G401.6 (cell line): ENCODE measurements around the gene BABAM1.

Source experiments
- FAIRE-seq: peaks from 2 replicates; lab custom pipeline; 2012; peaks lifted over from hg19 to GRCh38; lab: Jason Lieb, UNC

Gene BABAM1

DNA sequence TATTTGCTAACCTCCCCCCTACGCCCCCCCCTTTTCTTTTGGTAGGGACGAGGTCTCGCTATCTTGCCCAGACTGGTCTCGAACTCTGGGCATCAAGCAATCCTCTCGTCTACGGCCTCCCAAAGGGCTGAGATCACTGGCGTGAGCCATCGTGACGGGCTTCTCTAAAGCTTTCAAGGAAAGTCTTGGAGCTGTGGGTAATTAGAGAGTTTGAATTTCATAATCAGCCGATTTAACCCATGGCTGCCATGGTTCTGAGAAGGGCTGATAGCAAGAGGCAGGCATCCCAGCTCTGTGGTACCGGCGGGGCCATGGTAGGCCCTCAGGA is 36.7 kb downstream of the BABAM1 start:
- FAIRE-seq, result no peak

DNA sequence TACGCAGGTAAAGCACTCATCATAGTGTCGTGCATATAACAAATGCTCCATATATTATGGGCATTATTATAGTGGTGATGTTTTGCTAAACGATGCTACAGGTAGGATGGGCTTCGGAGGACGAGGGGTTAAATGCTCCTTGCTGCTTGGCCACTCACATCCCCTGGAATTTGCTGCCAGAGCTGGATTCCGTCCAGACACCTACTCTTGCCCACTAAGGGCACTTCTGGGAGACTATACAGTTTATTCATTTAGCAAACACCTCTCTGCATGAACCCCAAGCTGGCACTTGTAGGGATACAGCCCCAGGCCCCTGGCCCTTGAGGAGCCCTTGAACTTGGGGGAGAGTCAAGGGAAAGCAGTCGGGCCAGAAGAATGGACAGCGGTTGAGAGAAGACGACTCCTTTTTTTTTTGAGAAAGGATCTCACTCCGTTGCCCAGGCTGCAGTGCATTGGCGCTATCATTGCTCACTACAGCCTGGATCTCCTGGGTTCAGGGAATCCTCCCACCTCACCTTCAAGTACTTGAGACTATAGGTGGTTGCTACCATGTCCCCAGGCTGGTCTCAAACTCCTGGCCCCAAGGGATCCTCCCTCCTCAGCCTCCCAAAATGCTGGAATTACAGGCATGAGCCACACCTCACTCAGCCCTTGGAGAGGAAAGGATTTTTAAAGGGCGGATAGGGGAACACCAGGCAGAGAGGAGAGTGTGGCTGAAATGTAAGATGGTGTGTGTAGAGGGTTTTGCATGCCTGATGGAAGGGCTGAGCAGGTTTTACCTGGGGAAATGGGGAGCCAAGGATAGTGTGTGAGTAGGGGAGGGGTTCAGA is 37.4 kb downstream of the BABAM1 start:
- no peak for FAIRE-seq

DNA sequence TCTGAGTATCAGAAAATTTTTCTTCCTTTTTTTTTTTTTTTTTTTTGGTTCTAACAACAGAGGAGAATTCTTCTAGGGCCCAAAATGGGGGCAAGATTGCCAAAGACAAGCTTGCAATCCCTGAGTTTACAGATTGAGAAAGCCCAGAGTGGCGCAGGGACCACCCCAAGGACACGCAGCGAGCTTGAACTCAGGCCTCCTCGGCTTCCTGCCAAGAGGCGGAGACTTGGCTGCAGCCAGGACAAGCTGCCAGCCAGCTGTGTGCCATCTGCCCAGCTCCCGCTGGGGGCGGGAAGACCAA is 37.9 kb downstream of the BABAM1 start:
- no peak for FAIRE-seq

DNA sequence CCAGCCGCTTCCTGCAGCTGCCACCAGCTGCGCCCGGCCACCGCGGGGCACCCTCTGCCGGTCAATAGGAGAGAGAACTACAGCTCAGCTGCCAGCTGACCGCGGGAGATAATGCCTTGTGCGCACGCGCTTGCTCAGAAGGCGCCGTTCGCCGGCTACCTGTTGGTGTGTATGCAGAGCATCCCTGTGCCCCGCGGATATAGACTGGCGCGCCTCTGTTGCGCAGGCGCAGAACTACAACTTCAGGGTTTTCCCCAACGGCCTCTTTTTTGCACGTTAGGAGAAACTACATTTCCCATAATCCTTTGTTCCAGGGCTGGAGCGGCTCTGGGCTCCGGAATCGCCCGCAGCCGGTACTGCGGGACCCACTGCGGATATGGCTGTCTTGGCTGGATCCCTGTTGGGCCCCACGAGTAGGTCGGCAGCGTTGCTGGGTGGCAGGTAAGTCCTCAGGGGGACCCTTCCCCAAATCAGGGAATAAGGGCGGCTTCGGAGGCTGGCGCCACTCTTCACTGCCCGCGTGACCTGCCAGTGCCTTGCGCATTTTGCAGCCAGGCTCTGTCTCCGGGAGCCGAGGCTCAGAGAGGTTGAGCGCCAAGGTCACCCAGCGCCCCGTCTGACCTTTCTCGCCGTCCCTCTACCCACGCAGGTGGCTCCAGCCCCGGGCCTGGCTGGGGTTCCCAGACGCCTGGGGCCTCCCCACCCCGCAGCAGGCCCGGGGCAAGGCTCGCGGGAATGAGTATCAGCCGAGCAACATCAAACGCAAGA is 38.5 kb downstream of the BABAM1 start, which contains the start of gene MRPL34:
TSS of gene MRPL34 (plus strand) at position 356 of the 768 bp plus-strand sequence. CDS start at position 377, 21 bp downstream.
- peak; percentile 98 for FAIRE-seq

DNA sequence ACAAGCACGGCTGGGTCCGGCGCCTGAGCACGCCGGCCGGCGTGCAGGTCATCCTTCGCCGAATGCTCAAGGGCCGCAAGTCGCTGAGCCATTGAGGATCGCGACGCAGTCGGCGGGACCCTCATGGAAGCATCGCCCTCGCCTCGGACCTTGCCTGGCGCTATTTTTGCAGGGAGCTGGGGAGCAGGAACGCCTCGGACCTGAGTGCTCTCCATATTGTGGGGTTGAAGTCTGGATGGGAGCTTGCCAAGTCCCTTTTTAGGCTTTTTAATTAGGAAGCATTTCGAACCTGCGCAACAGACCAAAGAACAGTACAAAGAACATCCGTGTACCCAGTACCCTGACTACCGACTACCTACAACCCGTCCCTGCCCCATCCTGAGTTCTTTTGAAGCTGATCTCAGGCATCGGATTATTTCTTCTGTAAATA is 39.1 kb downstream of the BABAM1 start:
- FAIRE-seq, result no peak

- no peak for FAIRE-seq
These were observed 40.7 kb downstream of the BABAM1 start for GRCh38 chr19:17307876-17308377.

GRCh38 chr19:17309198-17309964 is 42.1 kb downstream of the BABAM1 start, which contains the start of gene DDA1:
Gene DDA1, plus strand, starts transcription at chr19:17309563. Its CDS starts 92 bp downstream, at chr19:17309655.
- peak; percentile 99 for FAIRE-seq

- no peak for FAIRE-seq
These were observed 42.8 kb downstream of the BABAM1 start for GRCh38 chr19:17309965-17310461.

DNA sequence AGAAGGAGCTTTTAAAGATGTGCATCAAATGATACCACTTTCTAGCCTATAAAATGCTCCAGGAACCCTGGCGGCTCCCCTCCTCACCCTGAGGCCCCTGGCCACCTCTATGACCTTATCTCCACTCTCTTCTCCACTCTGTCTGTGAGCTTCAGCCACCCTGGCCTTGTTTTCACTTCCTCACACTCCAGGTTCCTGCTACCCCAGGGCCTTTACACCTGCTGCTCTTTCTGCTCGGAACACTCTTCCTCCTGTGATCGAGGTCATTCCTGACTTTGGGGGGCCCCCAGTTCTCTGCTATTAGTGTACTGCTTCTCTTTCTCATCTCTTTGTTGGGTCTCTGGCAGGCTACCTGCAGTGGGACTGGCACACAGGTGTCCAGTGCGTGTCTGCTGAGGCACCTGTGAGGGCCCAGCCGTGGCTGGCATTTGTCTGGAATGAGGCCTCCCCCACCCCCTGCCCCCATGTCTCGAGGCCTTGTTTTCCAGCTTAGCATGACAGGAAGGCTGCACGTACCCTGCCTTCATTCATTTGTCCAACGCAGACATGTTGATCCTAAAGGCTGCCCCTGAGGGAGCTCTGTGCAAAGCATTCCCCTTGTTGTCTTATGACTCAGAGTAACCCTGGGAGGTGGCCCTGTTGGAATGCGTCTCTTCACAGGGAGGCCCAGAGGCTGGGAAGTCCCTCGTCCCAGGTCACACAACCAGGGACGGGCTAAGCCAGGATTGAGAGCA is 44.4 kb downstream of the BABAM1 start:
- FAIRE-seq, result peak; percentile 83

GRCh38 chr19:17312189-17313113 is 45.2 kb downstream of the BABAM1 start:
- FAIRE-seq, result no peak

DNA sequence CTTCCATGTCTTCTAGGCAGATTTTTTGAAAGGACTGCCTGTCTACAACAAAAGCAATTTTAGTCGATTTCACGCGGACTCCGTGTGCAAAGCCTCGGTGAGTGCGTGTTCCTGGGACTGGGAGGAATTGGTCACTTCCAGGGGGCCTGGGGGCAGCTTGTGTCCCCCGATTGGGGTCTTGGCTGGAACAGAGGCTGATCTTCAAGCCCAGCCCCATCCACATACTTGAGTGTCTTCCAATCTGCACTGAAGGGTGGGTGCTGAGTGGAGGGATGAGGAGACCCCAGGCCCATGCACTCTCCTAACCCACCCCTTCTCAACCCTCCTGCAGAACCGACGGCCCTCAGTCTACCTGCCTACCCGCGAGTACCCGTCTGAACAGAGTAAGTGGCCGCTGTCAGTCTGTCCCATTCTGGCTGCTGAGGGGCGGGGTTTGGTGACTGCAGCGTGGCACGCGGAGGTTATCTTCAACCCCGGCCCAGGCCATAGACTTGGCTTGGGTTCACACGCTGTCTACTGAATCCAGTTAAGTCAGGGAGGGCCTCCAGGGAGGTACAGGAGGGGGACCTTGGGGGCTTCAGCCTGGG is 46.9 kb downstream of the BABAM1 start:
- FAIRE-seq, result no peak

- no peak for FAIRE-seq
These were observed 51.7 kb downstream of the BABAM1 start for GRCh38 chr19:17318966-17319365.

DNA sequence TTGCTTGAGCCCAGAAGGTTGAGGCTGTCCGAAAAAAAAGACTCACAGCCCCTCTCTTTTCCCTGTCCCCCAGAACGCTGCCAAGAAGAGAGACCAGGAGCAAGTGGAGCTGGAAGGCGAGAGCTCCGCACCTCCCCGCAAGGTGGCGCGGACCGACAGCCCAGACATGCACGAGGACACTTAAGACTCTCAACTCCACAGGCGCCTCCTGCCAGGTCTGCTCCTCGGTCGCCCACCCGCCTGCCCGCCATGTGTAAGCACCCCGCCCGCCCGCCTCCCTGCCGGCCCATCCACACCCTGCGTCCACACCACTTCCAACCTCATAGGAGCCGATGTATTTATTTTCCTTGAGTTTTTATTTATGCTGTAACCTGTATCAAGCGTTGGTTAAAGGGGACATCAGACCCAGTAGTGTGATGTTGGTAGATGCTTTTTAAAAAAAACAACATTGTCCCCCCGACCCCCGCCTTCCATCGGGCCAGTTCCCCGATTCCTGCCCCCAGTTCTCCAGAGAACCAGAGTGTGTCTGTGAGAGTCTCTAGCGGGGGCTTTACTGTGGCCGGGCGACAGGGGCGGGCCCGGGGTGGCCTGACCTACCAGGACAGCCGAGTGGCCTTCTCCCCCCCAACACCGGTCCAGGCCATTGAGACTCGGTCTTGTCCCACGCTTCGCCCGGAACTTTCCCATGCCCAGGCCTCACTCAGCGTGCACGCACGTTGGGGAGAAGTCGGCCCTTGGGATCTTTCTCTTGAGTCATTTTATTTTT is 52.4 kb downstream of the BABAM1 start:
- FAIRE-seq, result no peak

GRCh38 chr19:17320435-17320834 is 53.2 kb downstream of the BABAM1 start:
- FAIRE-seq, result no peak

DNA sequence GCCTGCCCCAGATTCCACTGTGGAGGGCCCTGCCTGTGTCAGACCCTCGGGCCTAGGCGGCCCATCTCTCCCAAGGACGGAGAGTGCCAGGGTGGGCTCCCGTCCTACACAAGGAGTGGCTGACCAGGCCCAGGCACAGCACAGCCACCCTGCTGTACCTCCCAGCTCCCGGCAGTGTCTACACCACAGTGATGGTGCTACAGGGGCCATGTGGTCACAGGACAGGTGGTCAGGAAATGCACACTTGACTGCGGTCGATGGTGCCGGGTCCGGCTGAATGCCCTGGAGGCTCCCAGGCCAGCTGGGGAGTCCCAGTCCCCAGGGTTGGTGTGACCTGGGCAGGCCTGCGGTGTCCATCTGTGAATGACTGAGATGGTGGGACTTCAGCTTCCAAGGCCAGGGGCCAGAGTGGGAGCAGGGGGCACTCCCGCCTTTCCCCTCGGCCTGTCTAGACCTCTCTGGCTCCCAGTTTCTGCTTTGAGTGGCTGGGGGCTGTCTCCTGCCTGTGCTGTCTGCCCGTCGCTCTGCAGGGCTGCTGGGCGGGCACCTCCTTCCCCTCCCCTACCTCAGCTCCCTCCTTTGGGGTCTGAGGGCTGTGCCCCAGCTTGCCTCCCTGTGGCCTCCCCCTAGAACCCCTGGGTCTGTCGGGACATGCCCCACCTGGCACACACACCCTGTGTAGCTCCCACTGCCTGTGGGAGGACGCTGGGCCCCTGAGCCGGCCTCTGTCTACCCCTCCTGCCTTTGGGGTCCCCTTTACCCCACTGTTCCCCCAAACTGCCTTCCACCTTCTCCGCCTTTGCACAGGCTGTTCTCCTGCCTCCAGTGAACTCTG is 54.6 kb downstream of the BABAM1 start:
- no peak for FAIRE-seq

GRCh38 chr19:17322854-17323253 is 55.6 kb downstream of the BABAM1 start:
- no peak for FAIRE-seq

DNA sequence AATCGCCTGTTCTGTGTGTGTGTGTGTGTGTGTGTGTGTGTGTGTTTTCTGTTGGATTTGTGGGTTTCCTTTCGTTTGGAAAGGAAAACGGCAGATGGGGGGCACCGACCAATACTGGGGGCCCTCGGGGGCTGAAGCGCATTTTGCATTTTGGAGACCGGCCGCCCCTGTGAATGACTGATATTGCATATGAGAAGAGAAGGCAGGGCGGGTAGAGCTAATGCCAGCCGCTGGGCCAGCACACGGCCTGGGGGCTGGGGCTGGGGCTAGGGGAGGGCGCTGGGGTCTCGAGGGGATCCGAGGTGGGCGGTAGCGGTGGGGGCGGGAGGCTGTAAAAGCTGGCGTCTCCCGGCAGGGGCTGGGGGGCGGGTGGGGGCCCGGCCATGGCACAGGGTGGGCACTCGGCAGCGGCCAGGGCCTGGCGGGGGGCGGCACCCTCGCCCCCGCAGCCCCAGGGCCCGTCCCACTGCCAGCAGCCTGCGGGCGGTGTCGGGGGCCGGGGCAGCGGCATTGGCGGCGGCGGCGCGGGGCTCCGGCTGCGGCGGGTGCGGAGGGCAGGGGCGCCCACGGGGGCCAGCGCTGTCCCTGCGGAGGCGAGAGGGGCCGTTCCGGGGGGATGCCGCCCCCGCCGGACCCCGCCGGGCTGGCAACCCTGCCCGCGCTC is 56.2 kb downstream of the BABAM1 start:
- no peak for FAIRE-seq

- no peak for FAIRE-seq
These were observed 56.7 kb downstream of the BABAM1 start for GRCh38 chr19:17323964-17324332.
